Common myeloid progenitor, CD34-positive (primary cell): Measurements from ENCODE around the gene THAP7.

Experiments used
- CTCF ChIA-PET: fragments of 350-600 bp; sonication (Branson Sonifier 250); formaldehyde crosslinking; loops from one replicate; lab custom pipeline; 2021; ENCODE audit warnings: antibody characterized with exemption; lab: Charles Lee
- POLR2A ChIA-PET: fragments of 350-600 bp; sonication (Branson Sonifier 250); formaldehyde crosslinking; loops from one replicate; lab custom pipeline; 2021; ENCODE audit warnings: antibody characterized with exemption; lab: Charles Lee
- DNase-seq, 3 donors: peaks; one replicate each; pipeline versions ENCODE4 v3.0.0 to v3.0.0-alpha.2; 2013
- H3K27ac ChIP-seq, 2 experiments: 1 replicate in 1 of 2; 2 replicates in 1 of 2; pipeline ENCODE4 v1.7.0; 2013; ENCODE audit warnings: inconsistent platforms in 2 of 2, low read length in 2 of 2, mild to moderate bottlenecking in 2 of 2, low read depth in 1 of 2, moderate library complexity in 1 of 2; ENCODE audit not compliant: severe bottlenecking in 2 of 2, insufficient read depth in 1 of 2, poor library complexity in 1 of 2
- H3K27me3 ChIP-seq, 5 experiments: replicated peaks in 2 of 5; 1 replicate in 3 of 5; 2 replicates in 2 of 5; pipeline versions ENCODE4 v1.6.1 to v1.7.0; 2013; ENCODE audit warnings: low read length in 4 of 5, mild to moderate bottlenecking in 2 of 5, moderate library complexity in 2 of 5, inconsistent platforms in 1 of 5; ENCODE audit not compliant: insufficient read depth in 5 of 5, control insufficient read depth in 4 of 5
- H3K36me3 ChIP-seq, 4 experiments: 1 replicate in 2 of 4; 2 replicates in 2 of 4; pipeline versions ENCODE4 v1.6.1 to v1.7.0; 2013; ENCODE audit warnings: low read length in 3 of 4, control low read depth in 1 of 4, mild to moderate bottlenecking in 1 of 4; ENCODE audit not compliant: control insufficient read depth in 4 of 4, insufficient read depth in 4 of 4
- H3K4me1 ChIP-seq, 4 experiments: 1 replicate in 3 of 4; 2 replicates in 1 of 4; pipeline versions ENCODE4 v1.6.1 to v1.7.1; 2013; ENCODE audit warnings: low read length in 3 of 4, mild to moderate bottlenecking in 3 of 4, control low read depth in 1 of 4, inconsistent platforms in 1 of 4, moderate library complexity in 1 of 4; ENCODE audit not compliant: control insufficient read depth in 4 of 4, insufficient read depth in 4 of 4; ENCODE audit errors: control extremely low read depth in 1 of 4
- H3K4me3 ChIP-seq, 7 experiments: 1 replicate in 4 of 7; 2 replicates in 3 of 7; pipeline versions ENCODE4 v1.5.1 to v1.7.0; 2013; ENCODE audit warnings: mild to moderate bottlenecking in 7 of 7, low read length in 6 of 7, moderate library complexity in 6 of 7, inconsistent platforms in 2 of 7, low read depth in 2 of 7, control low read depth in 1 of 7; ENCODE audit not compliant: insufficient read depth in 4 of 7, control insufficient read depth in 1 of 7; ENCODE audit errors: extremely low read depth in 1 of 7
- H3K9me3 ChIP-seq, 5 experiments: 1 replicate in 4 of 5; 2 replicates in 1 of 5; pipeline versions ENCODE4 v1.6.1 to v1.7.1; 2013; ENCODE audit warnings: low read length in 4 of 5, mild to moderate bottlenecking in 2 of 5, inconsistent platforms in 1 of 5, low read depth in 1 of 5, moderate library complexity in 1 of 5; ENCODE audit not compliant: control insufficient read depth in 4 of 5, insufficient read depth in 2 of 5; ENCODE audit errors: control extremely low read depth in 1 of 5
- WGBS: methylation state at CpG from one replicate; pipeline ENCODE4 v1.1.5; 2013; ENCODE audit not compliant: insufficient coverage; 5-methylcytosine and 5-hydroxymethylcytosine counted together

THAP7 gene

DNA sequence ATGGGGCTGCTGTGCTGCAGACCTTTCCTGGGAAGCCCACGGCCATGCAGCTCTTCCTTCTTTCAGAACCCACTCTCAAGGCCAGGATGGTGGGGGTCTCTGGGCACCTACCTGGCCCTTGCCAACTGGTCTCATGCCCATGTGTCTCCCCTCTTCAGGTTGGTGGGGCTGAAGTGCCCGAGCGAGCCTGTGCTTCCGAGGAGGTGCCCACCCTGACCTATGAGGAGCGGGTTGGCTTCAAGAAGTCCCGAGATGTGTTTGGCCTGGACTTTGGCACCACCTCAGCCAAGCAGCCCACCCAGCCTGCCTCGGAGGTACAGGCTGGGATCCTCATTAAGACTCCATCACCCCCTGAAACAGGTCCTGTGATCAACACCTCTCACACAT, 9.9 kb downstream of the THAP7 start:
- WGBS: 100% methylated on average over 5 of the region's 7 CpGs
- ChIA-PET POLR2A (no interaction called here), CTCF (interaction anchor here (2.6 kb wide), 1 partner anchor 11 kb away, joined by 12 read pairs; the partner anchor contains the start of gene LZTR1)
- no peaks in the 10 kb centered on the region for H3K9me3 ChIP-seq
- DNase-seq: no peak
- peaks cover 0 to 9% (median 2%) of the 10 kb centered on the region in 4 experiments for H3K4me1 ChIP-seq
- H3K4me3 ChIP-seq: no peak overlapping the region
- H3K36me3 ChIP-seq: peaks cover 2 to 80% (median 43%) of the 10 kb centered on the region in 4 experiments
- no peak overlapping the region for H3K27ac ChIP-seq
- no peaks in the 10 kb centered on the region for H3K27me3 ChIP-seq

DNA sequence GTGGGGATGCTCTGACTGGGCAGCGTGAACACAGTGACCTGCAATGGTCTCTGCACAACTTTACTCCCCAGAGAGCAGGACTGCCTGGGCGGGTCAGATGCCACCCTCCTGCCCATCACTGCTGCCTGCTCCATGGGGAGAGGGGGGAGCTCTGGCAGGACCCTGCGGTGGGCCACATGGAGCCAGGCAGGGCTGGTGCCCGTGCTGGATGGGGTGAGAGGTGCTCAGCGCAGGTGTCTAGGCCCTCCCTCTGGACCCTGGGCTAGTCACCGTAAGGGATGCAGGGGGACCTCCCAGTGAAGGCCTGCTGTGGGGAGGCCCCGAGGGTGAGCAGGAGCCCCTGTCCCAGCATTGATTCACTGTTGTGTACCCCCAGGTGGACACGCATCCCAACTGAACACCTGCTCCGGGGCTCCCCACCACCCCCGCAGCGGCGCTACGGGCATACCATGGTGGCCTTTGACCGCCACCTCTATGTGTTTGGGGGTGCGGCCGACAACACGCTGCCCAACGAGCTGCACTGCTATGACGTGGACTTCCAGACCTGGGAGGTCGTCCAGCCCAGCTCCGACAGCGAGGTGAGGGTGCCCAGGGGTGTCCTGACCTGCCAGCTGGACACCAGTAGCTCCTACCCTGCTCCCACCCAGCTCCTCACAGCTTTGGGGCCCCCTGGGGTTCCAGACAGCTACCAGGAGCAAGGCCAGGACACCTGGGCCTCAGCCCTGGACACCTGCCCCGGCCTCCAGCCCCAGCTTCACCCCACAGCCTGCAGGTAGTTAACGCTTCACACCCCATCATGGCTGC, 10.5 kb downstream of the THAP7 start:
- ChIA-PET CTCF (interaction anchor here (1.2 to 2.6 kb wide), 3 partner anchors 8 to 34 kb away, joined by 6 to 12 read pairs (median 7); partner anchors contain the start of gene LZTR1), POLR2A (no interaction called here)
- H3K27ac ChIP-seq: no peak overlapping the region
- H3K4me1 ChIP-seq: peaks cover 0 to 9% (median 2%) of the 10 kb centered on the region in 4 experiments
- DNase-seq: no peak
- WGBS: 98% methylated on average over 20 of the region's 24 CpGs
- peaks cover 2 to 78% (median 41%) of the 10 kb centered on the region in 4 experiments for H3K36me3 ChIP-seq
- H3K9me3 ChIP-seq: no peaks in the 10 kb centered on the region
- no peaks in the 10 kb centered on the region for H3K27me3 ChIP-seq
- H3K4me3 ChIP-seq: no peak overlapping the region

DNA sequence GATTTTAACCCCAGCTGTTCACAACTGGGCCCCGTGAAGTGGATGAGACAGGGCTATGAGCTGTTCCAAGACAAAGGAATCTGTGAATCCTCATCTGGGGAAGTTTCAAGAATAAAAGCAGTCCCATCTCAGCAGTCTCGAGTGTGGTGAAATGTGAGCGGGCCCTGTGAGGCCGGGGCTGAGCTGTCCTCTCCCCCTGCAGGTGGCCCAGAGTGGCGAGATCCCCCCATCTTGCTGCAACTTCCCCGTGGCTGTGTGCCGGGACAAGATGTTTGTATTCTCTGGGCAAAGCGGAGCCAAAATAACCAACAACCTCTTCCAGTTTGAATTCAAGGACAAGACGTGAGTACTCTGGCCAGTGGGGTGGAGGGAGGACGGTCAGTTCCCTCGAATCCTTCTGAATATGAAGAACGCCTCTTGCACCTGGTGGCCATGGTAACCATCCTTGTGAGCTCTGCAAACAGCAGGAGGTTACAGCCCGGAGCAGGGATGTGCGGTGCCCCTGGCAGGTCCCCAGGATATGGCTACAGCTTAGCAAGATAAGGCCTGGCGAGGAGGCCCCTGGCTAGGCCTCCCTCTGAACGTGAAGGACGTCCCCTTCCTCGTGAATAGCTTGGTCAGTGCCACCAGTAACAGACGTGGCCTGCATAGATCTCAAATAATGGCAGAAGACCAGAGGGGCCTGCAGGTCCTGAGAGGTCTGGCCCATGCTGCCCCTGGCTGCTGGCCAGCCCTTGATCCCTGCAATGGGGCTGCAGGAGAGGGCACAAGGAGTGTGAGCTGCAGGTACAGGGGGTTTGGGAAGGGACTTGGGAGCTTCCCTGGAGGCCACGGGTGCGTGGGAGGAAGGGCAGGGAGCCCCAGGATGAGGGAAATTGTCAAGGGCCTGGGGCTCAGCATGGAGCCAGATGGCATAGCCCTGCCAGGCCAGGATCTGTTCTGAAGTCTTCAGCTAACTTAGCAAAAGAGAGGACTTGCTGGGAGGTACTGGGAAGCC, 11.4 kb downstream of the THAP7 start:
- peaks cover 2 to 76% (median 43%) of the 10 kb centered on the region in 4 experiments for H3K36me3 ChIP-seq

DNA sequence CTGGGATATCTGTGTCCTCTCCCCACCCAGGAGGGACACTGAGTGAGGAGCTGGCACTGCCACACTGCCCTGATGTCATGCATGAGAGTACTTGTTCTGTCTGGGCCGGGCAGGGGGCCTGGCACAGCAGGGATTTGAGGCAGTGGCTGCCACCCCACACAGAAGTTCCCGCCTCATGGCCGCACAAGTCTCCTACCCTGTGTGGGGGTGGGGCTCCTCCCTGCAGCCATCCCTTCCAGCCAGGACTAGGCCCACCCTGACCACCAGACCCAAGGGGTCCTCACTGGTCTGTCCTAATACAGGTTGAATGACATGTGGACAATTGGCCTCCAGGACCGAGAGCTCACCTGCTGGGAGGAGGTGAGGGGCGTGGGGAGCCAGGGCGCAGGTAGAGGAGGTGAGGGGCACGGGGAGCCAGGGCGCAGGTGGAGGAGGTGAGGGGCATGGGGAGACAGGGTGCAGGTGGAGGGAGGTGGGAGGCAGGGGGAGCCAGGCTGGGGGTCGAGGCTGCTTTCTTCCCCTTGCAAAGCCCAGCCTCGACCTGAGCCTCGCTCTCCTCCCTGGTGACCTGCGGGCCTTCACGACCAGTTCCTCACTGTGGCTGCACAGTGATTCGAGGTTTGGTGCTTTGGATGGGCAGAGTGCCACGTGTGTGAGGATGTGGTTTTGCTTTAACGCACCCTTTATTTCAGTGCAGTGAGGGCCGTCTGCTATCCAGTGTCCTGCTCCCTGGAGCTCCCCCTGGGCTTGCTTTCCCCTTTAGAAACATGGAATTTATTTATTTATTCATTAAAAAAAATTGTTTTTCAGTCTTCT, 12.4 kb downstream of the THAP7 start:
- no peak overlapping the region for H3K4me3 ChIP-seq
- H3K4me1 ChIP-seq: peaks cover 0 to 9% (median 2%) of the 10 kb centered on the region in 4 experiments
- H3K9me3 ChIP-seq: no peaks in the 10 kb centered on the region
- DNase-seq: no peak
- ChIA-PET POLR2A (interaction anchor here (1.1 kb wide), 1 partner anchor 13 kb away, joined by 4 read pairs; no protein-coding TSS in a partner anchor), CTCF (interaction anchor here (0.9 to 2.6 kb wide), 4 partner anchors 8 to 104 kb away, joined by 3 to 12 read pairs (median 6); partner anchors contain the start of gene LZTR1)
- no peak overlapping the region for H3K27ac ChIP-seq
- H3K36me3 ChIP-seq: peaks cover 2 to 71% (median 42%) of the 10 kb centered on the region in 4 experiments
- 66% methylated on average over 7 of the region's 17 CpGs for WGBS
- H3K27me3 ChIP-seq: no peaks in the 10 kb centered on the region

More for the DNA sequence above, 11.4 kb downstream of the THAP7 start:
- H3K9me3 ChIP-seq: no peaks in the 10 kb centered on the region
- no peak overlapping the region for H3K27ac ChIP-seq
- 94% methylated on average over 21 of the region's 21 CpGs for WGBS
- DNase-seq: no peak
- no peak overlapping the region for H3K4me3 ChIP-seq
- ChIA-PET POLR2A (interaction anchor here (1.1 kb wide), 1 partner anchor 12 kb away, joined by 4 read pairs; no protein-coding TSS in a partner anchor), CTCF (interaction anchor here (0.9 to 2.6 kb wide), 5 partner anchors 9 to 104 kb away, joined by 3 to 12 read pairs (median 6); partner anchors contain the start of gene LZTR1)
- peaks cover 0 to 9% (median 2%) of the 10 kb centered on the region in 4 experiments for H3K4me1 ChIP-seq
- H3K27me3 ChIP-seq: no peaks in the 10 kb centered on the region

DNA sequence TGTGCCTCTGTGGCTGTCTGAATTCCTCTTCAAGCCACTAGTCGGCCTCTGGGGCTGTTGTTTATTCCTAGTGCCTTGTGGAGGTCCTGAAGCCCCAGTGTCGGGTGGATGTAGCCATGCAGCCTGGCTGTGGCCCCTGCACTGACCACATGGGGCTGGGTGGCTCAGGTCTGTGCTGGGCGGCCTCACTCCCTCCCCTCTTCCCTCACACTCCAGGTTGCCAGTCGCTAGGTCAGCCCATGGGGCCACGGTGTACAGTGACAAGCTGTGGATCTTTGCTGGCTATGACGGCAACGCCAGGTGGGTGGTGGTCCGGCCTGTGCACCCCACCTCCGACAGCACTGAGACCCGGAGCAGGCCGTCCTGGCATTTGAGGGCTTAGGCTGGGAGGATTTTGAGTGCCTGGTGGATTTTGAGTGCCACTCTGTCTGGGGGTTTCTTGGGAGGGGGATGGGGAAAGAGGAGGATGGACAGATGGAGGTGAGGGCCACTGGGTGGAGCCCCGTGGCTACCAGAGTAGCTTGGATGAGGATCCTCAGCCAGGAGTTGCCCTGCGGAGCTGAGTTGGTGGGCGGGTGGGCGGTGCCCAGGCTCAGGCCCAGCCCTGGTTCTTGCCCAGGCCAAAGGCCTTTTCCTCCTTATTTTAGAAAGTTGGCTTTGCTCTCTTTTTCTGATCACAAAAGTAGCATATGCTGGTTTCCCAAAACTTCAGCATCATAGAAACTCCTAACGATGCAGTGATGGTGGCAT, 13.2 kb downstream of the THAP7 start:
- Histone ChIP-seq H3K27ac (no peak overlapping the region), H3K4me3 (no peak overlapping the region), H3K27me3 (no peaks in the 10 kb centered on the region), H3K36me3 (peaks cover 2 to 67% (median 43%) of the 10 kb centered on the region in 4 experiments), H3K4me1 (peaks cover 0 to 9% (median 2%) of the 10 kb centered on the region in 4 experiments), H3K9me3 (no peaks in the 10 kb centered on the region)
- no peak for DNase-seq
- WGBS: 98% methylated on average over 13 of the region's 16 CpGs
- POLR2A ChIA-PET: no interaction called here
- CTCF ChIA-PET: interaction anchor here (2.3 kb wide), 1 partner anchor 31 kb away, joined by 6 read pairs; no protein-coding TSS in a partner anchor
